Neuronal stem cell (in vitro differentiated cells): ENCODE data around the gene XBP1.
A peak's percentile ranks its signal among the peaks of the same experiment; 100 is the strongest.

Source experiments
- DNase-seq: peaks from one replicate; pipeline ENCODE4 v3.0.0-alpha.2; 2013; ENCODE audit warnings: low spot score
- H2AFZ ChIP-seq: one replicate; pipeline ENCODE4 v1.6.1; 2013; ENCODE audit warnings: mild to moderate bottlenecking, low read length, inconsistent platforms
- H2AK5ac ChIP-seq: 2 replicates; pipeline ENCODE4 v1.6.1; 2013; ENCODE audit warnings: low read depth, mild to moderate bottlenecking, inconsistent platforms, low read length, moderate library complexity, mixed read lengths
- H2BK120ac ChIP-seq: 2 replicates; pipeline ENCODE4 v1.6.1; 2013; ENCODE audit warnings: low read depth, mild to moderate bottlenecking, inconsistent platforms, low read length, moderate library complexity, mixed read lengths
- H2BK12ac ChIP-seq: one replicate; pipeline ENCODE4 v1.6.1; 2013; ENCODE audit warnings: low read length, inconsistent platforms
- H2BK15ac ChIP-seq: 2 replicates; pipeline ENCODE4 v1.6.1; 2013; ENCODE audit warnings: mild to moderate bottlenecking, low read length, inconsistent platforms, mixed read lengths
- H2BK5ac ChIP-seq: one replicate; pipeline ENCODE4 v1.6.1; 2013; ENCODE audit warnings: inconsistent platforms, mild to moderate bottlenecking, low read length, moderate library complexity
- H3K14ac ChIP-seq: one replicate; pipeline ENCODE4 v1.6.1; 2013; ENCODE audit warnings: low read length, inconsistent platforms
- H3K18ac ChIP-seq: 2 replicates; pipeline ENCODE4 v1.6.1; 2013; ENCODE audit warnings: low read length, inconsistent platforms
- H3K23ac ChIP-seq: 2 replicates; pipeline ENCODE4 v1.6.1; 2013; ENCODE audit warnings: low read depth, mild to moderate bottlenecking, mixed read lengths, low read length, inconsistent platforms; ENCODE audit not compliant: poor library complexity
- H3K27ac ChIP-seq: replicated peaks from 3 replicates; pipeline ENCODE4 v1.5.1; 2013; ENCODE audit warnings: low read length, inconsistent platforms
- H3K27me3 ChIP-seq, 3 experiments: 2 replicates each; pipeline ENCODE4 v1.6.1; 2013; ENCODE audit warnings: low read length in 3 of 3, mild to moderate bottlenecking in 2 of 3, inconsistent platforms in 1 of 3, low read depth in 1 of 3, mixed read lengths in 1 of 3, moderate library complexity in 1 of 3; ENCODE audit not compliant: control insufficient read depth in 3 of 3, insufficient read depth in 3 of 3
- H3K36me3 ChIP-seq, 2 donors: replicated peaks in 1 of 2; 2 replicates each; pipeline ENCODE4 v1.6.1; 2013; ENCODE audit warnings: low read length in 2 of 2; ENCODE audit not compliant: control insufficient read depth in 2 of 2, insufficient read depth in 2 of 2
- H3K4ac ChIP-seq: 2 replicates; pipeline ENCODE4 v1.6.1; 2013; ENCODE audit warnings: inconsistent platforms, mild to moderate bottlenecking, low read length, moderate library complexity
- H3K4me1 ChIP-seq, 2 donors: 1 replicate in 1 of 2; 2 replicates in 1 of 2; pipeline ENCODE4 v1.6.1; 2013; ENCODE audit warnings: low read length in 2 of 2, low read depth in 1 of 2; ENCODE audit not compliant: control insufficient read depth in 2 of 2, insufficient read depth in 1 of 2
- H3K4me2 ChIP-seq: one replicate; pipeline ENCODE4 v1.6.1; 2013; ENCODE audit warnings: mild to moderate bottlenecking, low read length, inconsistent platforms; ENCODE audit not compliant: insufficient read depth, poor library complexity, severe bottlenecking
- H3K4me3 ChIP-seq, 2 donors: 2 replicates each; pipeline ENCODE4 v1.5.1; 2013; ENCODE audit warnings: low read length in 2 of 2, mild to moderate bottlenecking in 2 of 2, inconsistent platforms in 1 of 2, moderate library complexity in 1 of 2
- H3K79me1 ChIP-seq: one replicate; pipeline ENCODE4 v1.6.1; 2013; ENCODE audit warnings: low read depth, mild to moderate bottlenecking, inconsistent platforms, low read length, moderate library complexity
- H3K9ac ChIP-seq: one replicate; pipeline ENCODE4 v1.6.1; 2013; ENCODE audit warnings: mild to moderate bottlenecking, low read depth, low read length, inconsistent platforms; ENCODE audit not compliant: poor library complexity
- H3K9me3 ChIP-seq, 2 donors: replicated peaks in 1 of 2; 2 replicates each; pipeline versions ENCODE3 to v1.6.1; 2013; ENCODE audit warnings: low read length in 2 of 2, mild to moderate bottlenecking in 2 of 2, inconsistent platforms in 1 of 2, low read depth in 1 of 2, mixed read lengths in 1 of 2, moderate library complexity in 1 of 2; ENCODE audit not compliant: control insufficient read depth in 2 of 2, insufficient read depth in 1 of 2
- H4K8ac ChIP-seq: one replicate; pipeline ENCODE4 v1.6.1; 2013; ENCODE audit warnings: low read depth, mild to moderate bottlenecking, inconsistent platforms, low read length, moderate library complexity
- H4K91ac ChIP-seq: one replicate; pipeline ENCODE4 v1.6.1; 2013; ENCODE audit warnings: low read length, low read depth, mild to moderate bottlenecking, inconsistent platforms; ENCODE audit not compliant: poor library complexity
- WGBS, 2 donors: extraction: QIAGEN DNeasy Blood & Tissue Kit; methylation state at CpG; one replicate each; pipeline ENCODE4 v1.1.7; 2013; ENCODE audit warnings: missing lambda C conversion rate in 2 of 2, mixed read lengths in 1 of 2; ENCODE audit not compliant: insufficient read length in 2 of 2, insufficient replicate concordance in 1 of 2; ENCODE audit errors: extremely low coverage in 2 of 2; 5-methylcytosine and 5-hydroxymethylcytosine counted together

XBP1 gene

DNA sequence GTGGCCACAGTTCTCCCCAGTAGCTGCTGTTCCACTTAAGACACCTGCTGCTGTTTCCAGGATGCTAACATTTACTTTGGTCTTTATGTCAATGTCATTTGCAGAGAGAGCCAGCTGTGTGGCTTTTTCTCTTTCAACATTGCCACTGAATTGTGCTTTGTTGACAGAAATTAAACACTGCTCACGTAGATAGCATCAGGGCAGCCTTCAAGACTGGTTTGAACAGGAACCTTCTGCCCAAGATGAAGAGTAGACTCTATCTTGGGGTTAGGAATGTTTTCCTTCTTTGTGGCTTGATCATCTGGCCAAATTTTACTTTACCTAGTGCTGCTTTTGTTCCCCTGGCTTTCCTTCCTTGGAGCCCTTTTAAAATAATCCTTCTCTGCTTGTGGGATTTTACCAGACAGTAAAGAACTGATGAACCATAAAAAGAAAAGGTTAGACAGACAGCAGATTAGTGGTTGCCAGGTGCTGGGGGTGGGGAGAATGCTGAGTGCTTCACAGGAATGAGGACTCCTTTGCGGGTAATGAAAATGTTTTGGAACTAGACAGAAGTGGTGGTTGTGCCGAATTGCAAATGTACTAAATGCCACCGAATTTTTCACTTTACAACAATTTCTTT, 22.7 kb upstream of the XBP1 start:
- Histone ChIP-seq H2BK120ac (no peak overlapping the region), H3K4ac (no peak overlapping the region), H4K8ac (no peak overlapping the region), H2AK5ac (no peak overlapping the region), H3K36me3 (no peaks in the 10 kb centered on the region), H3K27me3 (no peaks in the 10 kb centered on the region), H3K9me3 (peaks cover 0 to 5% of the 10 kb centered on the region in 2 donors), H3K23ac (no peak overlapping the region), H3K4me3 (no peak overlapping the region), H3K79me1 (no peaks in the 10 kb centered on the region), H2AFZ (no peak overlapping the region), H3K27ac (peak overlapping the region; percentile 17), H2BK12ac (no peak overlapping the region), H3K4me1 (peaks cover 6 to 27% of the 10 kb centered on the region in 2 donors), H3K9ac (no peak overlapping the region), H3K4me2 (no peak overlapping the region), H3K14ac (no peak overlapping the region), H2BK15ac (no peak overlapping the region), H2BK5ac (no peak overlapping the region), H3K18ac (no peak overlapping the region), H4K91ac (no peak overlapping the region)
- peak; percentile 37 for DNase-seq
- WGBS, 2 donors = no CpG with 5 or more reads among the region's 4 CpGs

DNA sequence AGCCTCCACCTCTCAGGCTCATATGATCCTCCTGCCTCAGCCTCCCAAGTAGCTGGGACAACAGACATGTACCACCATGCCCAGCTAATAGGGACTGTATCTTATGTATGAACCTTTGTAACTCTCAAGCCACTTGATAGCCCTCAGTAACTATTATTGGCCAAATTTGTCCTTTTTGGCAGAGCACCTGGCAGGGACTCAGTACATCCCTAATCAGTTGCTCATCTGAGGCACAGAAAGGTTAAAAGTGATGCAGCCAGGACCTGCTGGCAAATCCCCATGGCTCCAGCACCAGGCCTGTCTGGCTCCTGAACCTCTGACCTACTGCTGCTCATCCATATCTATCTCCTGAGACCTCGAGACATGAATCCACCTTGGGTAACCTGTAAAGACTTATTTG, 21.1 kb upstream of the XBP1 start:
- H3K36me3 ChIP-seq = no peaks in the 10 kb centered on the region
- H3K18ac ChIP-seq = no peak overlapping the region
- H3K79me1 ChIP-seq = no peaks in the 10 kb centered on the region
- H4K8ac ChIP-seq = no peak overlapping the region
- peaks cover 6 to 27% of the 10 kb centered on the region in 2 donors for H3K4me1 ChIP-seq
- H3K4ac ChIP-seq = no peak overlapping the region
- WGBS, 2 donors = no CpG with 5 or more reads among the region's 1 CpG
- no peak overlapping the region for H3K14ac ChIP-seq
- DNase-seq = no peak
- no peak overlapping the region for H2AFZ ChIP-seq
- no peak overlapping the region for H2BK12ac ChIP-seq
- no peak overlapping the region for H2BK15ac ChIP-seq
- no peak overlapping the region for H2BK5ac ChIP-seq
- H3K27ac ChIP-seq = no peak overlapping the region
- H2AK5ac ChIP-seq = no peak overlapping the region
- no peak overlapping the region for H4K91ac ChIP-seq
- H2BK120ac ChIP-seq = no peak overlapping the region
- H3K27me3 ChIP-seq = no peaks in the 10 kb centered on the region
- H3K4me3 ChIP-seq = no peak overlapping the region
- H3K9ac ChIP-seq = no peak overlapping the region
- H3K4me2 ChIP-seq = no peak overlapping the region
- H3K23ac ChIP-seq = no peak overlapping the region
- no peaks in the 10 kb centered on the region for H3K9me3 ChIP-seq

DNA sequence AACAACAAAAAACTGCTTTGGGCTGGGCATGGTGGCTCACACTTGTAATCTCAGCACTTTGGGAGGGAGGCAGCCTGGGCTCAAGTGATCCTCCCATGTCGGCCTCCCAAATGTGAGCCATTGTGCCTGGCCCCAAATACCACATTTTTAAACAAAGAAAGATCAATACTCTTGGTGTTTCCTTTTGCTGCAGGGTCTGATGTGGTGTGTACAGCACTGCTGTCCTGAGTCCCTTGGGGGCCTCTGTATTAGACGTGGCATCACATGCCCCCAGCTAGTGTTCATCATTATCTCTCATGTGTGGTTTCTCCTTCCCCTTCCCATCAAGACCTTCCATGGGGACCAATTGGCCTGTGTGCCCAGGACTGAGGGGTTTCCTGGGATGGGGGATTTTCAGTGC, 20.5 kb upstream of the XBP1 start:
- H3K18ac ChIP-seq = peak overlapping the region; percentile 73
- H3K27me3 ChIP-seq = no peaks in the 10 kb centered on the region
- WGBS, 2 donors = no CpG with 5 or more reads among the region's 2 CpGs
- H4K8ac ChIP-seq = no peak overlapping the region
- no peak overlapping the region for H2BK120ac ChIP-seq
- no peak overlapping the region for H3K27ac ChIP-seq
- no peaks in the 10 kb centered on the region for H3K36me3 ChIP-seq
- H3K14ac ChIP-seq = no peak overlapping the region
- H3K9me3 ChIP-seq = no peaks in the 10 kb centered on the region
- no peak overlapping the region for H2BK15ac ChIP-seq
- H3K4me1 ChIP-seq = peaks cover 6 to 27% of the 10 kb centered on the region in 2 donors
- no peak overlapping the region for H2AFZ ChIP-seq
- DNase-seq = no peak
- H2AK5ac ChIP-seq = no peak overlapping the region
- H3K23ac ChIP-seq = no peak overlapping the region
- no peak overlapping the region for H2BK5ac ChIP-seq
- no peak overlapping the region for H4K91ac ChIP-seq
- H3K4me3 ChIP-seq = no peak overlapping the region
- H3K4me2 ChIP-seq = no peak overlapping the region
- no peak overlapping the region for H3K4ac ChIP-seq
- no peaks in the 10 kb centered on the region for H3K79me1 ChIP-seq
- H3K9ac ChIP-seq = no peak overlapping the region
- H2BK12ac ChIP-seq = no peak overlapping the region

DNA sequence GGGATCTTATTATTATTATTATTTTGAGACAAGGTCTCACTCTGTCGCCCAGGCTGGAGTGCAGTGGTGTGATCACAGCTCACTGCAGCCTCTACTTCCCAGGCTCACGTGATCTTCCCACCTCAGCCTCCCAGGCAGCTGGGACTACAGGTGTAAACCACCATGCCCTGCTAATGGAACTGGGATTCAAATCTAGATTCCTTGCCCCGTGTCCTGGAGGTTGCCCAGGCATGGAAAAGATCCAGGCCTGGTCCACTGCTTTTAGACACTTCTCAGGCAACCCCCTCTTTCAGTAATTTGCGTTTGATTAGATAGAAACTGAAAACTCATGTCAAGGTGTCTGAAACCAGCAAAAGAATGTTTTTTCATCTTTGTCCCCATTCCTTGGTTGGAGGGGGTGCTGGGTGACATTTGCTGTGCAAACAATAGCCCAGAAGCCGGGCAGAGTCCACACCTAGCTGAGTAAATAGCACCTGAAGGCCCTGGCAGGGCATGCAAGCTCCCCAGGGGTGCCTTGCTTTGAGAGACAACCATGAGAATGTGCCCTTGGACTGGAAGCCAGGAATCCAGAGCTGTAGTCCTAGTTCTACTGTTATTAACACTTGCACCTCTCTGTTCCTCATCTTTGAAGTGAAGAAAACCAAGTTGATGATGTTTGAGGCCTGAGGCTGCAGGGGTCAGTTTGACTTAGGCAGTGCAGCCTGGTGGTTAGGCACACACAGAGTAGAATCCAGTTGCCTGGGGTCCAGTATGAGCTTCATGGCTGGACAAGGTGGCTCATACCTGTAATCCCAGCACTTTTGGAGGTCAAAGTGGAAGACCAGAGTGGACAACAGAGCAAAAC, 19.1 kb upstream of the XBP1 start:
- no peak overlapping the region for H2BK120ac ChIP-seq
- WGBS, 2 donors = no CpG with 5 or more reads among the region's 5 CpGs
- no peak overlapping the region for H2BK5ac ChIP-seq
- peaks cover 0 to 2% of the 10 kb centered on the region in 2 donors for H3K36me3 ChIP-seq
- H3K4me1 ChIP-seq = peaks cover 8 to 27% of the 10 kb centered on the region in 2 donors
- H3K4me2 ChIP-seq = no peak overlapping the region
- H3K9ac ChIP-seq = no peak overlapping the region
- no peak overlapping the region for H4K91ac ChIP-seq
- H3K79me1 ChIP-seq = no peaks in the 10 kb centered on the region
- H4K8ac ChIP-seq = no peak overlapping the region
- H2AFZ ChIP-seq = no peak overlapping the region
- no peak overlapping the region for H3K4ac ChIP-seq
- H3K9me3 ChIP-seq = no peaks in the 10 kb centered on the region
- H3K18ac ChIP-seq = no peak overlapping the region
- peak overlapping the region; percentile 12 for H2BK15ac ChIP-seq
- no peak overlapping the region for H3K4me3 ChIP-seq
- H3K14ac ChIP-seq = no peak overlapping the region
- H3K27ac ChIP-seq = no peak overlapping the region
- no peak for DNase-seq
- no peaks in the 10 kb centered on the region for H3K27me3 ChIP-seq
- no peak overlapping the region for H2AK5ac ChIP-seq
- no peak overlapping the region for H2BK12ac ChIP-seq
- no peak overlapping the region for H3K23ac ChIP-seq
